Ascending aorta (tissue), 2 donors: Measurements from ENCODE around the gene ENO3. TPM values are rescaled to one million over a fixed set of nuclear protein-coding genes. Genes with fewer than 3 reads are reported as not detected.

Experiments used
- DNase-seq, 2 donors: peaks; one replicate each; pipeline ENCODE4 v3.0.0-alpha.2; 2019; ENCODE audit warnings: low spot score in 2 of 2
- H3K27ac ChIP-seq, 2 donors: fragments of 200-600 bp; sonication (generic); one replicate each; pipeline ENCODE4 v1.5.1; 2016 to 2017; ENCODE audit warnings: mild to moderate bottlenecking in 1 of 2
- H3K27me3 ChIP-seq: fragments of 200-600 bp; sonication (generic); one replicate; pipeline ENCODE4 v1.5.1; 2017
- H3K36me3 ChIP-seq, 2 donors: fragments of 200-600 bp; sonication (generic); one replicate each; pipeline ENCODE4 v1.5.1; 2016
- H3K4me1 ChIP-seq, 2 donors: fragments of 200-600 bp; sonication (generic); one replicate each; pipeline ENCODE4 v1.5.1; 2016 to 2017; ENCODE audit warnings: mild to moderate bottlenecking in 1 of 2
- H3K4me3 ChIP-seq, 2 donors: fragments of 200-600 bp; sonication (generic); one replicate each; pipeline ENCODE4 v1.5.1; 2016 to 2017; ENCODE audit warnings: mild to moderate bottlenecking in 1 of 2
- H3K9me3 ChIP-seq, 2 donors: fragments of 200-600 bp; sonication (generic); one replicate each; pipeline ENCODE4 v1.5.1; 2016
- intact Hi-C: fragments of 100-400 bp; cut with DNase I; formaldehyde crosslinking; loops from one replicate; pipeline ENCODE4 v1.15.1; 2023
- total RNA-seq: library from RNA; depleted of rRNA; stranded (reverse); fragments of >200 nt; gene quantifications from one replicate; pipeline ENCODE4 v1.1.0, GENCODE V29; 2016
- TF ChIP-seq, protein P1 (sequence below), 3 experiments: fragments of 200-600 bp in 2 of 3; fragments of 450-650 bp in 1 of 3; sonication (generic) in 2 of 3; IDR thresholded peaks; one replicate each; pipeline ENCODE4 v1.5.1; 2016 to 2019; ENCODE audit warnings: antibody characterized with exemption in 3 of 3, mild to moderate bottlenecking in 1 of 3, moderate library complexity in 1 of 3

Gene ENO3
- total RNA-seq, 1 donor from 2014 or later: not detected

DNA sequence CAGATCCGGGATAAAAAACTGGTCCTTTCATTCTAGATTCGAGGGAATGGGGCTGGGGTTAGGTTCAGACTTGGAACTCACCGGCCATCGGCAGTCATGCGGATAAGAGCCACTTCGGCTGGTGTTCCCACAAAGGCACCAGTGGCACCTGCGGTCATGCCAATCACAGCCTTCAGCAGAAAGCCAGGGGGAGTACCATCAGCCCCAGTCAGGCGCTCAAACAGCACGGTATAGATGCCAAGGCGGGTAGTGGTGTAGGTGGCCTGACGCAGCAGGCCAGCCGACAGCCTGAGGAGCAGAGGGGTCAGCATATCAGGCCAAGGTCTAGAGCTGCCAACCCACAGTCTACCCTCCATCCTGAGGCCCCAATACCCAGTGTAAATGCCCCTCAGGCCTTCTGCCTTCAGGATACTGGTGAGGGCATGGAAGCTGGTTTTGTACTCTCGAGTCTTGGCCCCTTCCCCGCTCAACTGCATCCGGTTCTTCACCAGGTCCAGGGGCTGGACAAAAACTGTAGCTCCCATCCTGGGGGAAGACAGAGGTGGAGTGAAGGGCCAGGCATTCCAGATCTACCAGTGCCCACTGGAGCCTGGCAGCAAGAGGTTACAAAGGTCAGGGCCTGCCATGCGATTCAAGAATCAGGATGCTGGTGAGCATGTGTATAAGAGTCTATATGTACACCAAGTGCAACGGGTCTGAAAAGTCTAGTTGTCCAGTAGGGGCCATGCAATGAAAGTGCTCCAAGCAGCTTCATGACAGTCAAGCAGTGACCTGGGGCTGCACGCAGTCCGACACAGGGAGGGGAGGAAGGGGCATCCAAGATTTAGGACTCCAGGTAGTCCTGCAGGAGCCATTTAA lies 12.0 kb upstream of the ENO3 start:
- peaks cover 11 to 22% of the 10 kb centered on the region in 2 donors for H3K4me1 ChIP-seq

DNA sequence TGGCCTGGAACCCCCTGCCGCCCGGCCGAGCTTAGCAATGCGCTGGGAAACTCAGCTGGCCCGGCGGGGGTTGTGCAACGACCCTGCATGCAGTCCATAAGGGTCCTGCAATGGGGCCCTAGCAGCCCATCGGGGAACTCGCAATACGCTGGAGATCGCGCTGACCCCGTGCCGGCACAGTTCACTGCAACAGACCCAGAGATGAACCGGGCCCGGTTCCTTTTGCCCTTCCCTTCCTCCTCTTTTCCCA lies 11.4 kb upstream of the ENO3 start:
- Histone ChIP-seq H3K36me3 (peaks cover 34 to 46% of the 10 kb centered on the region in 2 donors), H3K27me3 (no peaks in the 10 kb centered on the region), H3K4me3 (peak overlapping the region; percentile 79 to 82), H3K9me3 (no peaks in the 10 kb centered on the region), H3K27ac (peak overlapping the region; percentile 88 to 92), H3K4me1 (peaks cover 11 to 27% of the 10 kb centered on the region in 2 donors)
- DNase-seq: peak in 1 of 2 donors; percentile 70
- intact Hi-C loops: loop anchor here (1.0 to 2.0 kb wide), 2 partner anchors 37 to 58 kb away; partner anchors contain the start of genes CHRNE, INCA1 and KIF1C
- TF ChIP-seq, protein P1, sequence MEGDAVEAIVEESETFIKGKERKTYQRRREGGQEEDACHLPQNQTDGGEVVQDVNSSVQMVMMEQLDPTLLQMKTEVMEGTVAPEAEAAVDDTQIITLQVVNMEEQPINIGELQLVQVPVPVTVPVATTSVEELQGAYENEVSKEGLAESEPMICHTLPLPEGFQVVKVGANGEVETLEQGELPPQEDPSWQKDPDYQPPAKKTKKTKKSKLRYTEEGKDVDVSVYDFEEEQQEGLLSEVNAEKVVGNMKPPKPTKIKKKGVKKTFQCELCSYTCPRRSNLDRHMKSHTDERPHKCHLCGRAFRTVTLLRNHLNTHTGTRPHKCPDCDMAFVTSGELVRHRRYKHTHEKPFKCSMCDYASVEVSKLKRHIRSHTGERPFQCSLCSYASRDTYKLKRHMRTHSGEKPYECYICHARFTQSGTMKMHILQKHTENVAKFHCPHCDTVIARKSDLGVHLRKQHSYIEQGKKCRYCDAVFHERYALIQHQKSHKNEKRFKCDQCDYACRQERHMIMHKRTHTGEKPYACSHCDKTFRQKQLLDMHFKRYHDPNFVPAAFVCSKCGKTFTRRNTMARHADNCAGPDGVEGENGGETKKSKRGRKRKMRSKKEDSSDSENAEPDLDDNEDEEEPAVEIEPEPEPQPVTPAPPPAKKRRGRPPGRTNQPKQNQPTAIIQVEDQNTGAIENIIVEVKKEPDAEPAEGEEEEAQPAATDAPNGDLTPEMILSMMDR (IDR thresholded peaks at IDR 0.05): no peak

More for the DNA sequence above, 12.0 kb upstream of the ENO3 start:
- Histone ChIP-seq H3K36me3 (peaks cover 29 to 41% of the 10 kb centered on the region in 2 donors), H3K27ac (peak overlapping the region; percentile 88 to 92), H3K27me3 (no peaks in the 10 kb centered on the region), H3K4me3 (peak overlapping the region; percentile 79 to 82), H3K9me3 (no peaks in the 10 kb centered on the region)
- TF ChIP-seq, protein P1 (IDR thresholded peaks at IDR 0.05): no peak
- intact Hi-C loops: loop anchor here (1.0 to 2.0 kb wide), 2 partner anchors 36 to 58 kb away; partner anchors contain the start of genes CHRNE, INCA1 and KIF1C
- no peak for DNase-seq

DNA sequence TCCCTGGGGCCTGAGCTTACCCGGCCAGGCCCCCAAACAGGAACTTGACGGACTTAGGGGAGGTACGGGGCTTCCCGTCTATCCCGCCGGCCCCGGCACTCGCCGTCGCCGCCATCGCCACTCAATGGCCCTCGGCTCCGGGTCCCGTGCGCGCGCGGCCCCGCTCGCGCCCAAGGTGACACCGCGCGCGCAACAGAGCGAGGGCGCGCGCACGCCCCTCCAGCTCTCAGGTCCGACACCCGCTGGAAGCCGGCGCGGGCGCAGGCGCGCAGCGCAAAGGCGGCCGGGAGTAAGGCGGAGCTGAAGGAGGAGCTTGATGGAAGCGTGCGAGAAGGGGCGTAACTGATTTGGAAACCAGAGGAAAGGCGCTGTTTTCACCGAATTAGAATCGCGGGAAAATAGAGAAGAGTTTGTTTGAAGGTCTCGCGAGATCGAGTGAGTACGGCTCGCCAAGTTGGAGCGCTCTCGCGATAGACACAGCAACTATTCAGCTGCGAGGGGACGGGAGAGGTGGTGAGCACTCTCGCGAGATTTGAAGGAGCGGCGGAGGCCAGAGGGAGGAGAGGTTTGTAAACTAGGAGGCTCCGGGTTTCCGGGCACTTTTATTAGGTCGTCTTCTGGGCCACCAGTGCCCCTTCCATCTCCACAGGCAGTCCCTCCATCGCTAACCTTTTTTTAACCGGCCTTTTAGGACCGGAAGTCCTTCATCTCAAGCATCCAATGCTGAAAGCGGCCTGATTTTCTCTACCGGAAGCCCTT lies 10.9 kb upstream of the ENO3 start, which contains the start of the genes RNF167 and SLC25A11:
Gene RNF167, plus strand, starts transcription at position 473 of the 759 bp plus-strand sequence. CDS start 642 bp downstream, outside the sequence.
Gene SLC25A11, minus strand, starts transcription at position 251 of the 759 bp plus-strand sequence. Its CDS starts 136 bp downstream, at position 115.
- TF ChIP-seq, protein P1 (IDR thresholded peaks at IDR 0.05): no peak
- Histone ChIP-seq H3K4me3 (peak within 1 kb of the TSS; percentile 79 to 82), H3K27me3 (no peaks in the 10 kb centered on the region), H3K4me1 (peaks cover 11 to 32% of the 10 kb centered on the region in 2 donors), H3K27ac (peak within 1 kb of the TSS; percentile 88 to 92), H3K36me3 (peaks cover 39 to 51% of the 10 kb centered on the region in 2 donors), H3K9me3 (no peaks in the 10 kb centered on the region)
- DNase-seq: peak; percentile 91 to 98
- intact Hi-C loops: loop anchor here (1.0 to 5.0 kb wide), 5 partner anchors 8 to 57 kb away; partner anchors contain the start of genes CAMTA2, CHRNE, INCA1 and KIF1C

DNA sequence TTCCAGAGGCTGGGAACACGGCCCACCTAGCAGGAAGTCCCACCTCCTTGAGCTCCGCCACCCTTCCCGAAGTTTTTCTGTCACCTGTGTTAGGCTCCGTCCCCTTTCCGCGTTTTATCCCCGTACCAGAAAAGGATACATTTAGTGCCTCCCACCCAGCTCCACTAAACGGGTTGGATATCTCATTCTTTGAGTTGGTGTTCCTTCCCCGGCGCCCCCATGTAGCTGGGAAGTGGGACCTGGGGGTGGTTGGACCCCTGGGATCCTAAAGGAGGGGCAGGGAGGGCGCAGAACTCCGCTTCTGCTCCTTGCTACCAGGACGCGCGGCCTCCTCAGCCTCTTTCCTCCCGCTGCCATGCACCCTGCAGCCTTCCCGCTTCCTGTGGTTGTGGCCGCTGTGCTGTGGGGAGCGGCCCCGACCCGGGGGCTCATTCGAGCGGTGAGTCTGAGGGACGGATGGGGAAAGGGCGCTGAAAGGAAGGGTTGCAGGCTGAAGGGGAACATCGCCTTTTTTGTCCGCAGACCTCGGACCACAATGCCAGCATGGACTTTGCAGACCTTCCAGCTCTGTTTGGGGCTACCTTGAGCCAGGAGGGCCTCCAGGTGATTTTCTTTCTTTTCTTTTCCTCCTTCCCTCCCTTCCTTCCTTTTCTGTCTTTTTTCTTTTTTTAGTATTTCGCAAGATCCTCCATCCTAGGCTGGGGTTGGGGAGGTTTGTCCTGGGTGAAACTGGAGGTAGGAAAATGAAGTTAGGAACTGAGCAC lies 10.2 kb upstream of the ENO3 start:
- TF ChIP-seq, protein P1 (IDR thresholded peaks at IDR 0.05): no peak
- no peaks in the 10 kb centered on the region for H3K9me3 ChIP-seq
- DNase-seq: peak in 1 of 2 donors; percentile 51
- H3K27ac ChIP-seq: peak overlapping the region; percentile 88 to 92
- peak overlapping the region; percentile 79 to 82 for H3K4me3 ChIP-seq
- peaks cover 43 to 58% of the 10 kb centered on the region in 2 donors for H3K36me3 ChIP-seq
- intact Hi-C loops: loop anchor here (1.0 to 5.0 kb wide), 3 partner anchors 8 to 47 kb away; partner anchors contain the start of genes CAMTA2, PFN1 and SPAG7
- H3K27me3 ChIP-seq: no peaks in the 10 kb centered on the region
- peaks cover 16 to 39% of the 10 kb centered on the region in 2 donors for H3K4me1 ChIP-seq

DNA sequence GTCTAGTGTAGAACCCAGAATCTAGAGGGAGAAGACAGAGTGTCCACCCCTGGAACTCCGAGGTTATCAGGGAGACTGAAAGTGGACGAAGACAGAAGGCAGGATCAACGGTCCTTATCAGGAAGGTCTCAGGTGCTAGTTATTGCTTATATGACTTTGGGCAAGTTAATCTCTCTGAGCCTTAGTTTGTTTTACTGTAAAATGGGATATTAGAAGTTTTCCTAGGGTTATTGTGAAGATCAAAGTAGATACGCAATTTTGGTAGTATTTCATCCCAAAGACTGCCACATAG lies 9.7 kb upstream of the ENO3 start:
- intact Hi-C loops: loop anchor here (5.0 kb wide), 1 partner anchor 46 kb away; the partner anchor contains the start of gene CAMTA2
- Histone ChIP-seq H3K36me3 (peaks cover 43 to 63% of the 10 kb centered on the region in 2 donors), H3K4me1 (peaks cover 21 to 45% of the 10 kb centered on the region in 2 donors), H3K9me3 (no peaks in the 10 kb centered on the region), H3K27ac (peak overlapping the region in 1 of 2 donors; percentile 88), H3K27me3 (no peaks in the 10 kb centered on the region), H3K4me3 (peak overlapping the region; percentile 79 to 82)
- TF ChIP-seq, protein P1 (IDR thresholded peaks at IDR 0.05): no peak
- no peak for DNase-seq
